Esophagus squamous epithelium (tissue), 4 donors: ENCODE results near the gene TTC39A.

Source experiments
- CTCF ChIP-seq, 6 experiments: fragments of 450-650 bp in 4 of 6; fragments of 200-600 bp in 2 of 6; sonication (generic) in 2 of 6; IDR thresholded peaks; one replicate each; pipeline ENCODE4 v1.5.1; 2016 to 2019; ENCODE audit warnings: antibody characterized with exemption in 6 of 6, mild to moderate bottlenecking in 4 of 6, moderate library complexity in 4 of 6
- POLR2A ChIP-seq, 4 donors: fragments of 450-650 bp; IDR thresholded peaks; one replicate each; pipeline ENCODE4 v1.6.1; 2017; ENCODE audit warnings: antibody characterized with exemption in 4 of 4, mild to moderate bottlenecking in 4 of 4, moderate library complexity in 3 of 4

- TF ChIP-seq POLR2A (IDR thresholded peaks at IDR 0.05), result no peak
- TF ChIP-seq CTCF (IDR thresholded peaks at IDR 0.05), result no peak
Observed at GRCh38 chr1:51301152-51301843, 29.1 kb downstream of the TTC39A start.
